ENCODE data around the gene SNAP25.

SNAP25 gene

DNA sequence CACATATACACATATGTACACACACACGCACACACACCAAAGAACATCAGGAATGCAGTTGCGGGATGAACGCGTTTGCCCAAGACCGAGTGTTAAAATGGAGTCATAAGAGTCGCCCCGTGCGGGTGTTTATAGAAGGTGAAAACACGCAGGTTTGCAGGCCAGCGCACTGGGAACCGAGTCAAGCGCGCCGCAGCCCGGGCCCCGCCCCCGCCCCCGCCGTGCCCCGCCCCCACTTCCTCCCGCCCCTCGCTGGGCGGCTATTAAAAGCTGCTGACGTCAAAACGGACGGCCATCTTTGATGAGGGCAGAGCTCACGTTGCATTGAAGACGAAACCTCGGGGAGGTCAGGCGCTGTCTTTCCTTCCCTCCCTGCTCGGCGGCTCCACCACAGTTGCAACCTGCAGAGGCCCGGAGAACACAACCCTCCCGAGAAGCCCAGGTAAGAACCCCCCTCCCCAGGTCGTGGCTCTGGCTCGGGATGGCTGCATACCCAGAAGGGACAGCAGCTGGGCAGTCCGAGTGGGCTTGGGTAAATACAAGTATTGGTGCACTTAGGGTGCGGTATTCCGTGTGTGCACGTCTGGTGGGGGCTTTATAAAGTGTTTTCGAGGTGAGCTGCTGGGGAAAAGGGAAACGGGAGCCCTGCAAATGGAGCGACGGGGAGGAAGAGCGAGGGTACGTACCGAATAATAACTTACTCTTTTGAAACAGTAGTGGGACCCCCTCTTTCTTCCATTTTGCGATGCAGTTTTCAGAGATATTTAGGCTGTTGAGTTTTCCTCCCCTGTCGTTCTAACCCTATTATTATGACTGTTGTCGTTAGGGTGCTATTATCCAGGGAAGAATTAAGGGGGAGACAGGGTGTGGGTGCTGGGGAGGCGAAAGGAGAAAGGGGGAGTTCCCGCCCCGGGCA is at the start of gene SNAP25:
SNAP25 (plus strand) TSS at position 295 of the 916 bp plus-strand sequence. CDS start 56,662 bp downstream, outside the sequence.
- Histone ChIP-seq H3F3A (ENCODE audit: insufficient read depth, low read length) (no peaks in the 10 kb centered on the region), H3K4me1 (ENCODE audit: low read length) (no peaks in the 10 kb centered on the region), H3K9me3 (replicated peaks; ENCODE audit: insufficient read depth, low read length) (no peaks in the 10 kb centered on the region), H3K9me2 (replicated peaks; ENCODE audit: insufficient read depth, low read length) (no peaks in the 10 kb centered on the region), H3K36me3 (replicated peaks; ENCODE audit: insufficient read depth, low read length) (no peaks in the 10 kb centered on the region), H4K20me1 (ENCODE audit: insufficient read depth, low read length) (no peaks in the 10 kb centered on the region), H3K4me2 (ENCODE audit: low read depth, low read length) (no peak within 1 kb of the TSS), H3K27me3 (replicated peaks; ENCODE audit: insufficient read depth, low read length) (no peaks in the 10 kb centered on the region), H3K4me3 (ENCODE audit: low read length) (no peak within 1 kb of the TSS), H2AFZ (ENCODE audit: low read length) (no peak within 1 kb of the TSS), H3K79me2 (ENCODE audit: low read length) (no peaks in the 10 kb centered on the region), H3K9ac (ENCODE audit: low read length) (no peak within 1 kb of the TSS), H3K27ac (ENCODE audit: low read length) (no peak within 1 kb of the TSS)
- TF ChIP-seq EZH2 (optimal IDR thresholded peaks at IDR 0.05; ENCODE audit: low read depth, low read length) (no peak), EZH2phosphoT487 (IDR thresholded peaks at IDR 0.05; ENCODE audit: low read length) (no peak)
- TF ChIP-seq, protein P1, sequence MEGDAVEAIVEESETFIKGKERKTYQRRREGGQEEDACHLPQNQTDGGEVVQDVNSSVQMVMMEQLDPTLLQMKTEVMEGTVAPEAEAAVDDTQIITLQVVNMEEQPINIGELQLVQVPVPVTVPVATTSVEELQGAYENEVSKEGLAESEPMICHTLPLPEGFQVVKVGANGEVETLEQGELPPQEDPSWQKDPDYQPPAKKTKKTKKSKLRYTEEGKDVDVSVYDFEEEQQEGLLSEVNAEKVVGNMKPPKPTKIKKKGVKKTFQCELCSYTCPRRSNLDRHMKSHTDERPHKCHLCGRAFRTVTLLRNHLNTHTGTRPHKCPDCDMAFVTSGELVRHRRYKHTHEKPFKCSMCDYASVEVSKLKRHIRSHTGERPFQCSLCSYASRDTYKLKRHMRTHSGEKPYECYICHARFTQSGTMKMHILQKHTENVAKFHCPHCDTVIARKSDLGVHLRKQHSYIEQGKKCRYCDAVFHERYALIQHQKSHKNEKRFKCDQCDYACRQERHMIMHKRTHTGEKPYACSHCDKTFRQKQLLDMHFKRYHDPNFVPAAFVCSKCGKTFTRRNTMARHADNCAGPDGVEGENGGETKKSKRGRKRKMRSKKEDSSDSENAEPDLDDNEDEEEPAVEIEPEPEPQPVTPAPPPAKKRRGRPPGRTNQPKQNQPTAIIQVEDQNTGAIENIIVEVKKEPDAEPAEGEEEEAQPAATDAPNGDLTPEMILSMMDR (IDR thresholded peaks at IDR 0.05; ENCODE audit: low read length): no peak
- no peak for DNase-seq

DNA sequence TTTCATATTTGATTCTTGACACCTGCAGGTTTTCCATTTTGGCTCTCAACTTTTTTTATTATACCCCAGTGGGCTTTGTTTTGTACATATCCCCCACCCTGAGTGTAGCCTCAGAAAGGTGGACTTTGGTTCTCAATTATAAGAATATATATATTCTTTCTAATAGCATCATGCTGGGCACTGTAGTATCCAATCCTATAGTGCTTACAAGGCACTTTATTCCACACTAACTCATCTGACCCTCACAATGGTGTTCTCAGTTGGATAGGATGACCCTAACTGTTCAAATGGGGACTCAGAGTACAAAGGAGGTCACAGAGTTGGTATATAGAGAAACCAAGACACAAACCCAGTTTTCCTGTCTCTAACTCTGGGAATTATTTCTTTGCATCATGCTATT is 48.9 kb upstream of the SNAP25 start:
- no peak overlapping the region for H3K4me2 ChIP-seq (ENCODE audit: low read depth, low read length)
- H3F3A ChIP-seq (ENCODE audit: insufficient read depth, low read length): no peaks in the 10 kb centered on the region
- no peaks in the 10 kb centered on the region for H3K9me2 ChIP-seq (replicated peaks; ENCODE audit: insufficient read depth, low read length)
- H3K4me3 ChIP-seq (ENCODE audit: low read length): no peak overlapping the region
- H4K20me1 ChIP-seq (ENCODE audit: insufficient read depth, low read length): no peaks in the 10 kb centered on the region
- H3K36me3 ChIP-seq (replicated peaks; ENCODE audit: insufficient read depth, low read length): no peaks in the 10 kb centered on the region
- H3K4me1 ChIP-seq (ENCODE audit: low read length): no peaks in the 10 kb centered on the region
- DNase-seq: no peak
- TF ChIP-seq EZH2 (optimal IDR thresholded peaks at IDR 0.05; ENCODE audit: low read depth, low read length) (no peak), EZH2phosphoT487 (IDR thresholded peaks at IDR 0.05; ENCODE audit: low read length) (no peak)
- TF ChIP-seq, protein P1 (IDR thresholded peaks at IDR 0.05; ENCODE audit: low read length): no peak
- no peak overlapping the region for H3K27ac ChIP-seq (ENCODE audit: low read length)
- H3K27me3 ChIP-seq (replicated peaks; ENCODE audit: insufficient read depth, low read length): no peaks in the 10 kb centered on the region
- H3K9me3 ChIP-seq (replicated peaks; ENCODE audit: insufficient read depth, low read length): no peaks in the 10 kb centered on the region
- no peak overlapping the region for H2AFZ ChIP-seq (ENCODE audit: low read length)
- H3K79me2 ChIP-seq (ENCODE audit: low read length): no peaks in the 10 kb centered on the region
- no peak overlapping the region for H3K9ac ChIP-seq (ENCODE audit: low read length)

DNA sequence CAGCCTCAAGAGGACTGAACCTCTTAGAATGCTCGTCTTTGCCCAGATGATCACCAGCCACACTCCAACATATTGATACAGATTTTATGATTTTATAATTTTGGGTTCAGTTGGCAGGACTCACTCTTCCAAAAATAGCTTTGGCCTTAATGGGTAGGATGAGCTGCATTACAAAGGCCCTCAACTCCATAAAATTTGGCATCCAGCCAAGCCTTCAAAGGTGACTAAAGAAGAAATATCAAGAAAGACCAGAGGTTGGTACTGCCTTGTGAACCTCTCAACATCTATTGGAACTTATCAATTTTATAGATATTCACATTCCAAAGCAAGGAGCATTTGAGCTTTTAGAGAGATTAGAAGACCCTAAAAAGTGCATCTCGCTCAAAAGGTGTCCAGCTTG is 48.4 kb upstream of the SNAP25 start:
- no peaks in the 10 kb centered on the region for H3K27me3 ChIP-seq (replicated peaks; ENCODE audit: insufficient read depth, low read length)
- no peaks in the 10 kb centered on the region for H3K9me3 ChIP-seq (replicated peaks; ENCODE audit: insufficient read depth, low read length)
- H3K9ac ChIP-seq (ENCODE audit: low read length): no peak overlapping the region
- H3K4me2 ChIP-seq (ENCODE audit: low read depth, low read length): no peak overlapping the region
- no peaks in the 10 kb centered on the region for H3K79me2 ChIP-seq (ENCODE audit: low read length)
- H3K9me2 ChIP-seq (replicated peaks; ENCODE audit: insufficient read depth, low read length): no peaks in the 10 kb centered on the region
- DNase-seq: no peak
- H3K27ac ChIP-seq (ENCODE audit: low read length): no peak overlapping the region
- H2AFZ ChIP-seq (ENCODE audit: low read length): no peak overlapping the region
- no peak overlapping the region for H3K4me3 ChIP-seq (ENCODE audit: low read length)
- TF ChIP-seq, protein P1 (IDR thresholded peaks at IDR 0.05; ENCODE audit: low read length): no peak
- TF ChIP-seq EZH2 (optimal IDR thresholded peaks at IDR 0.05; ENCODE audit: low read depth, low read length) (no peak), EZH2phosphoT487 (IDR thresholded peaks at IDR 0.05; ENCODE audit: low read length) (no peak)
- H4K20me1 ChIP-seq (ENCODE audit: insufficient read depth, low read length): no peaks in the 10 kb centered on the region
- no peaks in the 10 kb centered on the region for H3K36me3 ChIP-seq (replicated peaks; ENCODE audit: insufficient read depth, low read length)
- no peaks in the 10 kb centered on the region for H3K4me1 ChIP-seq (ENCODE audit: low read length)
- no peaks in the 10 kb centered on the region for H3F3A ChIP-seq (ENCODE audit: insufficient read depth, low read length)
